ENCODE measurements around the gene KLHL17.

Gene KLHL17

GRCh38 chr1:962381-963300 lies 2.3 kb downstream of the KLHL17 start:
- no peak overlapping the region for H3K9ac ChIP-seq (ENCODE audit: low read length)
- no peak overlapping the region for H3K18ac ChIP-seq (ENCODE audit: low read length)
- no peak overlapping the region for H2BK120ac ChIP-seq (ENCODE audit: insufficient read depth, low read length, poor library complexity)
- no peak overlapping the region for H3K4me3 ChIP-seq (ENCODE audit: low read depth, low read length)
- H4K12ac ChIP-seq (ENCODE audit: low read depth, low read length): no peak overlapping the region
- no peak overlapping the region for H4K8ac ChIP-seq (ENCODE audit: low read depth, low read length)
- no peak overlapping the region for H4K91ac ChIP-seq (ENCODE audit: low read depth, low read length)
- peaks cover 13% of the 10 kb centered on the region for H3K79me1 ChIP-seq (ENCODE audit: low read length)
- H3K79me2 ChIP-seq (ENCODE audit: control insufficient read depth, insufficient read depth, low read length, poor library complexity): peaks cover 5% of the 10 kb centered on the region
- H3K14ac ChIP-seq (ENCODE audit: low read length): no peak overlapping the region
- H2BK12ac ChIP-seq (ENCODE audit: low read length): no peak overlapping the region
- H3K36me3 ChIP-seq (ENCODE audit: control insufficient read depth in 1 of 2, insufficient read depth in 2 of 2, low read length in 2 of 2): peaks cover 26 to 35% of the 10 kb centered on the region in 2 experiments
- H2BK5ac ChIP-seq (ENCODE audit: low read depth, low read length, poor library complexity): no peak overlapping the region
- H3K27me3 ChIP-seq (ENCODE audit: insufficient read depth, low read length): peaks cover 3% of the 10 kb centered on the region
- H3K4me2 ChIP-seq (ENCODE audit: low read length): no peak overlapping the region
- no peak overlapping the region for H3K23ac ChIP-seq (ENCODE audit: low read length)
- DNase-seq: no peak
- no peak overlapping the region for H2AFZ ChIP-seq (ENCODE audit: insufficient read depth, low read length, poor library complexity)
- H3K9me3 ChIP-seq (ENCODE audit: insufficient read depth, low read depth, low read length): peaks cover 4% of the 10 kb centered on the region
- H3K27ac ChIP-seq (ENCODE audit: low read depth, low read length): no peak overlapping the region
- H2AK5ac ChIP-seq (ENCODE audit: low read length): no peak overlapping the region
- peaks cover 16 to 31% of the 10 kb centered on the region in 2 experiments for H3K4me1 ChIP-seq (ENCODE audit: control insufficient read depth in 1 of 2, insufficient read depth in 2 of 2, low read length in 2 of 2)
- no CpG with 5 or more reads among the region's 57 CpGs for WGBS (ENCODE audit: extremely low coverage, insufficient coverage, insufficient read length)
- H3K4ac ChIP-seq (ENCODE audit: low read depth, low read length): no peak overlapping the region

- Histone ChIP-seq H4K8ac (ENCODE audit: low read depth, low read length) (no peak overlapping the region), H3K9me3 (ENCODE audit: insufficient read depth, low read depth, low read length) (peaks cover 4% of the 10 kb centered on the region), H3K79me1 (ENCODE audit: low read length) (peaks cover 13% of the 10 kb centered on the region), H2BK5ac (ENCODE audit: low read depth, low read length, poor library complexity) (no peak overlapping the region), H3K79me2 (ENCODE audit: control insufficient read depth, insufficient read depth, low read length, poor library complexity) (peaks cover 5% of the 10 kb centered on the region), H2AK5ac (ENCODE audit: low read length) (no peak overlapping the region), H4K12ac (ENCODE audit: low read depth, low read length) (no peak overlapping the region), H3K36me3 (ENCODE audit: control insufficient read depth in 1 of 2, insufficient read depth in 2 of 2, low read length in 2 of 2) (peaks cover 26 to 35% of the 10 kb centered on the region in 2 experiments), H3K4me2 (ENCODE audit: low read length) (no peak overlapping the region), H3K9ac (ENCODE audit: low read length) (no peak overlapping the region), H3K18ac (ENCODE audit: low read length) (no peak overlapping the region), H3K27ac (ENCODE audit: low read depth, low read length) (no peak overlapping the region), H3K27me3 (ENCODE audit: insufficient read depth, low read length) (peaks cover 3% of the 10 kb centered on the region), H4K91ac (ENCODE audit: low read depth, low read length) (no peak overlapping the region), H3K23ac (ENCODE audit: low read length) (no peak overlapping the region), H3K4ac (ENCODE audit: low read depth, low read length) (no peak overlapping the region), H2AFZ (ENCODE audit: insufficient read depth, low read length, poor library complexity) (no peak overlapping the region), H2BK12ac (ENCODE audit: low read length) (no peak overlapping the region), H2BK120ac (ENCODE audit: insufficient read depth, low read length, poor library complexity) (no peak overlapping the region), H3K4me1 (ENCODE audit: control insufficient read depth in 1 of 2, insufficient read depth in 2 of 2, low read length in 2 of 2) (peaks cover 16 to 31% of the 10 kb centered on the region in 2 experiments), H3K14ac (ENCODE audit: low read length) (no peak overlapping the region), H3K4me3 (ENCODE audit: low read depth, low read length) (no peak overlapping the region)
- DNase-seq: no peak
- no CpG with 5 or more reads among the region's 16 CpGs for WGBS (ENCODE audit: extremely low coverage, insufficient coverage, insufficient read length)
Observed at GRCh38 chr1:963301-963651, 2.9 kb downstream of the KLHL17 start.

GRCh38 chr1:963746-964525 lies 3.6 kb downstream of the KLHL17 start:
- H4K12ac ChIP-seq (ENCODE audit: low read depth, low read length): no peak overlapping the region

GRCh38 chr1:964691-965525 lies 4.5 kb downstream of the KLHL17 start:
- H3K9ac ChIP-seq (ENCODE audit: low read length): no peak overlapping the region
- H3K4ac ChIP-seq (ENCODE audit: low read depth, low read length): no peak overlapping the region
- peaks cover 16 to 22% of the 10 kb centered on the region in 2 experiments for H3K4me1 ChIP-seq (ENCODE audit: control insufficient read depth in 1 of 2, insufficient read depth in 2 of 2, low read length in 2 of 2)
- H3K9me3 ChIP-seq (ENCODE audit: insufficient read depth, low read depth, low read length): peaks cover 5% of the 10 kb centered on the region
- no peak overlapping the region for H2AFZ ChIP-seq (ENCODE audit: insufficient read depth, low read length, poor library complexity)
- no peaks in the 10 kb centered on the region for H3K79me2 ChIP-seq (ENCODE audit: control insufficient read depth, insufficient read depth, low read length, poor library complexity)
- H3K23ac ChIP-seq (ENCODE audit: low read length): no peak overlapping the region
- no peak overlapping the region for H3K14ac ChIP-seq (ENCODE audit: low read length)
- H3K18ac ChIP-seq (ENCODE audit: low read length): no peak overlapping the region
- no peak overlapping the region for H2BK5ac ChIP-seq (ENCODE audit: low read depth, low read length, poor library complexity)
- WGBS (ENCODE audit: extremely low coverage, insufficient coverage, insufficient read length): no CpG with 5 or more reads among the region's 51 CpGs
- H3K4me2 ChIP-seq (ENCODE audit: low read length): no peak overlapping the region
- H3K36me3 ChIP-seq (ENCODE audit: control insufficient read depth in 1 of 2, insufficient read depth in 2 of 2, low read length in 2 of 2): peaks cover 26 to 35% of the 10 kb centered on the region in 2 experiments
- H3K27me3 ChIP-seq (ENCODE audit: insufficient read depth, low read length): peaks cover 3% of the 10 kb centered on the region
- no peak overlapping the region for H4K12ac ChIP-seq (ENCODE audit: low read depth, low read length)
- peaks cover 9% of the 10 kb centered on the region for H3K79me1 ChIP-seq (ENCODE audit: low read length)
- H2BK12ac ChIP-seq (ENCODE audit: low read length): no peak overlapping the region
- DNase-seq: no peak
- no peak overlapping the region for H3K27ac ChIP-seq (ENCODE audit: low read depth, low read length)
- H4K91ac ChIP-seq (ENCODE audit: low read depth, low read length): no peak overlapping the region
- no peak overlapping the region for H3K4me3 ChIP-seq (ENCODE audit: low read depth, low read length)
- H2BK120ac ChIP-seq (ENCODE audit: insufficient read depth, low read length, poor library complexity): no peak overlapping the region
- H4K8ac ChIP-seq (ENCODE audit: low read depth, low read length): no peak overlapping the region
- no peak overlapping the region for H2AK5ac ChIP-seq (ENCODE audit: low read length)

More at GRCh38 chr1:963746-964525, 3.6 kb downstream of the KLHL17 start:
- no peak overlapping the region for H3K4ac ChIP-seq (ENCODE audit: low read depth, low read length)
- H3K4me3 ChIP-seq (ENCODE audit: low read depth, low read length): no peak overlapping the region
- H3K14ac ChIP-seq (ENCODE audit: low read length): no peak overlapping the region
- no peak overlapping the region for H3K4me2 ChIP-seq (ENCODE audit: low read length)
- no peak overlapping the region for H2AFZ ChIP-seq (ENCODE audit: insufficient read depth, low read length, poor library complexity)
- H2BK12ac ChIP-seq (ENCODE audit: low read length): no peak overlapping the region
- H3K4me1 ChIP-seq (ENCODE audit: control insufficient read depth in 1 of 2, insufficient read depth in 2 of 2, low read length in 2 of 2): peaks cover 16 to 27% of the 10 kb centered on the region in 2 experiments
- H4K8ac ChIP-seq (ENCODE audit: low read depth, low read length): no peak overlapping the region
- no peak for DNase-seq
- no peak overlapping the region for H4K91ac ChIP-seq (ENCODE audit: low read depth, low read length)
- H3K36me3 ChIP-seq (ENCODE audit: control insufficient read depth in 1 of 2, insufficient read depth in 2 of 2, low read length in 2 of 2): peaks cover 26 to 35% of the 10 kb centered on the region in 2 experiments
- H3K23ac ChIP-seq (ENCODE audit: low read length): no peak overlapping the region
- H2BK5ac ChIP-seq (ENCODE audit: low read depth, low read length, poor library complexity): no peak overlapping the region
- peaks cover 10% of the 10 kb centered on the region for H3K79me1 ChIP-seq (ENCODE audit: low read length)
- H3K18ac ChIP-seq (ENCODE audit: low read length): no peak overlapping the region
- peaks cover under 1% of the 10 kb centered on the region for H3K79me2 ChIP-seq (ENCODE audit: control insufficient read depth, insufficient read depth, low read length, poor library complexity)
- no peak overlapping the region for H3K9ac ChIP-seq (ENCODE audit: low read length)
- peaks cover 3% of the 10 kb centered on the region for H3K27me3 ChIP-seq (ENCODE audit: insufficient read depth, low read length)
- no CpG with 5 or more reads among the region's 47 CpGs for WGBS (ENCODE audit: extremely low coverage, insufficient coverage, insufficient read length)
- no peak overlapping the region for H3K27ac ChIP-seq (ENCODE audit: low read depth, low read length)
- no peak overlapping the region for H2AK5ac ChIP-seq (ENCODE audit: low read length)
- H3K9me3 ChIP-seq (ENCODE audit: insufficient read depth, low read depth, low read length): peaks cover 4% of the 10 kb centered on the region
- no peak overlapping the region for H2BK120ac ChIP-seq (ENCODE audit: insufficient read depth, low read length, poor library complexity)

Measured in trophoblast cell (in vitro differentiated cells and primary cell).